NB4 (cell line): ENCODE results near the gene ZFAND3.

Experiments
- DNase-seq: peaks from one replicate; pipeline ENCODE4 v3.0.0; 2010; ENCODE audit warnings: low read depth
- H3K4me3 ChIP-seq: one replicate; pipeline ENCODE4 v1.5.1; 2011; ENCODE audit warnings: mild to moderate bottlenecking, low read depth, low read length, moderate library complexity
- CTCF ChIP-seq: IDR thresholded peaks from one replicate; pipeline ENCODE4 v1.5.1; 2012; ENCODE audit warnings: low read depth, low read length
- MAX ChIP-seq: IDR thresholded peaks from 2 replicates; pipeline ENCODE4 v1.6.1; 2011; ENCODE audit warnings: low read depth, low read length
- MYC ChIP-seq: IDR thresholded peaks from 2 replicates; pipeline ENCODE4 v1.6.1; 2011; ENCODE audit warnings: low read depth, low read length
- POLR2A ChIP-seq: IDR thresholded peaks from 2 replicates; pipeline ENCODE4 v1.6.1; 2011; ENCODE audit warnings: mild to moderate bottlenecking; ENCODE audit not compliant: insufficient read length; ENCODE audit errors: extremely low read depth

Gene ZFAND3

GRCh38 chr6:37983720-37984501, 164.4 kb downstream of the ZFAND3 start:
- no peak for DNase-seq
- TF ChIP-seq POLR2A (no peak), MAX (no peak), MYC (no peak), CTCF (no peak)
- H3K4me3 ChIP-seq: no peak overlapping the region

GRCh38 chr6:37984578-37984977, 165.1 kb downstream of the ZFAND3 start:
- no peak overlapping the region for H3K4me3 ChIP-seq
- DNase-seq: no peak
- TF ChIP-seq CTCF: no peak
- TF ChIP-seq MAX: no peak
- no peak for TF ChIP-seq MYC
- TF ChIP-seq POLR2A: no peak

GRCh38 chr6:37985355-37985754, 165.8 kb downstream of the ZFAND3 start:
- no peak overlapping the region for H3K4me3 ChIP-seq
- peak; percentile 68 for DNase-seq
- TF ChIP-seq CTCF (no peak), MAX (no peak), MYC (no peak)

- DNase-seq: no peak
- TF ChIP-seq CTCF (no peak), MAX (no peak), POLR2A (no peak), MYC (no peak)
These were observed 167.5 kb downstream of the ZFAND3 start for GRCh38 chr6:37987018-37987417.

GRCh38 chr6:37987559-37987958, 168.0 kb downstream of the ZFAND3 start:
- TF ChIP-seq CTCF (no peak), MAX (no peak)
- no peak for DNase-seq

More at GRCh38 chr6:37987018-37987417, 167.5 kb downstream of the ZFAND3 start:
- no peak overlapping the region for H3K4me3 ChIP-seq

More at GRCh38 chr6:37987559-37987958, 168.0 kb downstream of the ZFAND3 start:
- no peak overlapping the region for H3K4me3 ChIP-seq
